OCI-LY7 (cell line): Measurements from ENCODE around the gene C1orf21. TPM values are rescaled to one million over a fixed set of nuclear protein-coding genes. Genes with fewer than 3 reads are reported as not detected.

Source experiments
- BruUV-seq: library from RNA; stranded (reverse); fragments of 400-500 nt; replicated peaks from 2 replicates; lab custom pipeline; 2021; lab: Mats Ljungman, UMichigan
- CTCF ChIA-PET: fragments of 300-600 bp; sonication (Branson Sonifier 250); formaldehyde crosslinking; loops from one replicate; lab custom pipeline; 2022; ENCODE audit warnings: antibody characterized with exemption; ENCODE audit not compliant: unreplicated experiment; lab: Charles Lee
- POLR2A ChIA-PET: fragments of 300-600 bp; sonication (Branson Sonifier 250); formaldehyde crosslinking; loops from one replicate; lab custom pipeline; 2022; ENCODE audit warnings: antibody characterized with exemption; lab: Charles Lee
- DNase-seq: peaks from one replicate; pipeline ENCODE4 v3.0.0-alpha.2; 2015; ENCODE audit warnings: low spot score
- H2AFZ ChIP-seq: fragments of 200-600 bp; sonication (generic), shearing (Covaris generic); 2 replicates; pipeline ENCODE4 v1.6.1; 2014; ENCODE audit warnings: mild to moderate bottlenecking, antibody characterized with exemption, low read length, moderate library complexity
- H3K27ac ChIP-seq: fragments of 200-600 bp; sonication (generic); 2 replicates; pipeline ENCODE4 v1.5.1; 2014; ENCODE audit warnings: mixed run types, low read depth, mild to moderate bottlenecking, moderate library complexity, low read length, inconsistent platforms; ENCODE audit not compliant: poor library complexity, severe bottlenecking
- H3K36me3 ChIP-seq: fragments of 200-600 bp; sonication (generic); 2 replicates; pipeline ENCODE4 v1.6.1; 2014; ENCODE audit warnings: mild to moderate bottlenecking, antibody characterized with exemption, low read length, moderate library complexity, mixed read lengths; ENCODE audit not compliant: insufficient read depth
- H3K4me1 ChIP-seq: fragments of 200-600 bp; sonication (generic); 2 replicates; pipeline ENCODE4 v1.5.1; 2014; ENCODE audit warnings: mild to moderate bottlenecking, low read length; ENCODE audit not compliant: insufficient read depth, poor library complexity, severe bottlenecking
- H3K4me2 ChIP-seq: fragments of 200-600 bp; sonication (generic); 2 replicates; pipeline ENCODE4 v1.6.1; 2014; ENCODE audit warnings: mild to moderate bottlenecking, low read length
- H3K4me3 ChIP-seq: fragments of 200-600 bp; sonication (generic); 2 replicates; pipeline ENCODE4 v1.5.1; 2014; ENCODE audit warnings: mild to moderate bottlenecking, low read depth, low read length; ENCODE audit not compliant: poor library complexity, severe bottlenecking
- H3K79me2 ChIP-seq: fragments of 200-600 bp; sonication (generic); 2 replicates; pipeline ENCODE4 v1.6.1; 2016; ENCODE audit warnings: low read depth, mild to moderate bottlenecking, low read length, moderate library complexity, mixed read lengths; ENCODE audit not compliant: insufficient read depth
- H3K9me2 ChIP-seq: fragments of 200-600 bp; sonication (generic); 2 replicates; pipeline ENCODE4 v1.6.1; 2016; ENCODE audit warnings: mild to moderate bottlenecking, low read length, mixed read lengths; ENCODE audit not compliant: insufficient read depth
- H3K9me3 ChIP-seq: fragments of 200-600 bp; sonication (generic); 2 replicates; pipeline ENCODE4 v1.6.1; 2014; ENCODE audit warnings: mild to moderate bottlenecking, mixed run types, low read length, mixed read lengths
- H4K20me1 ChIP-seq: fragments of 200-600 bp; sonication (generic); 2 replicates; pipeline ENCODE4 v1.6.1; 2014; ENCODE audit warnings: mild to moderate bottlenecking, antibody characterized with exemption, low read length, moderate library complexity, mixed read lengths; ENCODE audit not compliant: insufficient read depth
- CTCF ChIP-seq: fragments of 200-600 bp; sonication (generic); conservative IDR thresholded peaks from 2 replicates; pipeline ENCODE4 v1.5.1; 2014; ENCODE audit warnings: mild to moderate bottlenecking, antibody characterized with exemption, low read length, moderate library complexity, mixed read lengths
- EZH2phosphoT487 ChIP-seq: fragments of 200-600 bp; sonication (generic); IDR thresholded peaks from 2 replicates; pipeline ENCODE4 v1.6.1; 2018; ENCODE audit warnings: low read depth, borderline replicate concordance, mild to moderate bottlenecking, mixed run types, antibody characterized with exemption, low read length, moderate library complexity, mixed read lengths
- intact Hi-C: fragments of 100-400 bp; cut with micrococcal nuclease; formaldehyde crosslinking; loops from one replicate; pipeline ENCODE4 v1.10.0; 2022; ENCODE audit not compliant: unreplicated experiment
- total RNA-seq, 2 experiments: library from RNA; depleted of rRNA in 1 of 2; stranded (reverse); fragments of >200 nt in 1 of 2; shearing (Covaris generic) in 1 of 2; gene quantifications; 2 replicates each; pipeline ENCODE4 v1.2.3, GENCODE V29; 2014 to 2022

C1orf21 gene
- total RNA-seq, 2 experiments from 2014 or later = not detected

- H3K79me2 ChIP-seq = no peaks in the 10 kb centered on the region
- TF ChIP-seq CTCF (no peak), EZH2phosphoT487 (no peak)
- no TSS peak for BruUV-seq
- ChIA-PET POLR2A (interaction anchor here (1.4 kb wide), 1 partner anchor 12 kb away, joined by 3 read pairs; no protein-coding TSS in a partner anchor), CTCF (no interaction called here)
- H4K20me1 ChIP-seq = no peaks in the 10 kb centered on the region
- H3K9me2 ChIP-seq = no peaks in the 10 kb centered on the region
- no peak overlapping the region for H3K27ac ChIP-seq
- no peaks in the 10 kb centered on the region for H3K36me3 ChIP-seq
- no peaks in the 10 kb centered on the region for H3K9me3 ChIP-seq
- intact Hi-C loops = no loop called here
- H2AFZ ChIP-seq = no peak overlapping the region
- no peak for DNase-seq
- no peaks in the 10 kb centered on the region for H3K4me1 ChIP-seq
- H3K4me3 ChIP-seq = no peak overlapping the region
- H3K4me2 ChIP-seq = no peak overlapping the region
Observed at GRCh38 chr1:184590163-184590750, 203.4 kb downstream of the C1orf21 start.

GRCh38 chr1:184593597-184593996, 206.8 kb downstream of the C1orf21 start:
- Histone ChIP-seq H3K27ac (no peak overlapping the region), H3K9me2 (no peaks in the 10 kb centered on the region), H3K9me3 (no peaks in the 10 kb centered on the region), H3K36me3 (no peaks in the 10 kb centered on the region), H3K4me3 (no peak overlapping the region), H3K79me2 (no peaks in the 10 kb centered on the region), H3K4me2 (no peak overlapping the region), H4K20me1 (no peaks in the 10 kb centered on the region), H2AFZ (no peak overlapping the region), H3K4me1 (no peaks in the 10 kb centered on the region)
- intact Hi-C loops = no loop called here
- no TSS peak for BruUV-seq
- ChIA-PET POLR2A (interaction anchor here (0.7 to 1.0 kb wide), 2 partner anchors 25 to 517 kb away, joined by 3 read pairs; no protein-coding TSS in a partner anchor), CTCF (no interaction called here)
- TF ChIP-seq CTCF (no peak), EZH2phosphoT487 (no peak)
- no peak for DNase-seq

GRCh38 chr1:184595596-184595995, 208.8 kb downstream of the C1orf21 start:
- TF ChIP-seq CTCF = no peak
- no peak for TF ChIP-seq EZH2phosphoT487
- Histone ChIP-seq H4K20me1 (no peaks in the 10 kb centered on the region), H3K4me2 (no peak overlapping the region), H3K9me2 (no peaks in the 10 kb centered on the region), H2AFZ (no peak overlapping the region), H3K9me3 (no peaks in the 10 kb centered on the region), H3K79me2 (no peaks in the 10 kb centered on the region), H3K4me3 (no peak overlapping the region), H3K4me1 (no peaks in the 10 kb centered on the region), H3K36me3 (no peaks in the 10 kb centered on the region), H3K27ac (no peak overlapping the region)
- intact Hi-C loops = no loop called here
- POLR2A ChIA-PET = no interaction called here
- DNase-seq = no peak
- no TSS peak for BruUV-seq
- CTCF ChIA-PET = no interaction called here
